Heart left ventricle (tissue), 16 donors: Measurements from ENCODE around the gene C11orf65. TPM values are rescaled to one million over a fixed set of nuclear protein-coding genes. Genes with fewer than 3 reads are reported as not detected.

Experiments used
- ATAC-seq, 4 donors: fragments of 200-7000 bp; cut with Tn5 transposase; one replicate each; pipeline ENCODE4 v1.9.1; 2020 to 2022; ENCODE audit warnings: moderate library complexity in 4 of 4, mild to moderate bottlenecking in 3 of 4, moderate number of reproducible peaks in 1 of 4
- DNase-seq, 5 donors: peaks; one replicate each; pipeline ENCODE4 v3.0.0-alpha.2; 2020
- H3K27ac ChIP-seq, 12 donors: fragments of 200-600 bp; sonication (generic) in 4 of 12; one replicate each; pipeline versions ENCODE4 v1.5.0 to v1.8.0; 2016 to 2022; ENCODE audit warnings: mild to moderate bottlenecking in 2 of 12
- H3K27me3 ChIP-seq, 9 donors: fragments of 200-600 bp; sonication (generic) in 2 of 9; one replicate each; pipeline versions ENCODE4 v1.5.1 to v1.8.0; 2016 to 2022; ENCODE audit warnings: mild to moderate bottlenecking in 3 of 9
- H3K36me3 ChIP-seq, 9 donors: fragments of 200-600 bp; sonication (generic) in 2 of 9; one replicate each; pipeline versions ENCODE4 v1.5.0 to v1.8.0; 2018 to 2022; ENCODE audit warnings: mild to moderate bottlenecking in 2 of 9
- H3K4me1 ChIP-seq, 12 donors: fragments of 200-600 bp; sonication (generic) in 4 of 12; one replicate each; pipeline versions ENCODE4 v1.5.0 to v1.8.0; 2016 to 2022; ENCODE audit warnings: mild to moderate bottlenecking in 3 of 12
- H3K4me3 ChIP-seq, 12 donors: fragments of 200-600 bp; sonication (generic) in 4 of 12; one replicate each; pipeline versions ENCODE4 v1.5.0 to v1.8.0; 2017 to 2022; ENCODE audit warnings: mild to moderate bottlenecking in 9 of 12, moderate library complexity in 4 of 12
- H3K9me3 ChIP-seq, 12 donors: fragments of 200-600 bp; sonication (generic) in 4 of 12; one replicate each; pipeline versions ENCODE4 v1.5.0 to v1.8.0; 2016 to 2022; ENCODE audit warnings: mild to moderate bottlenecking in 1 of 12
- POLR2A ChIP-seq, 2 donors: fragments of 450-650 bp; IDR thresholded peaks; one replicate each; pipeline ENCODE4 v1.6.1; 2017; ENCODE audit warnings: antibody characterized with exemption in 2 of 2, mild to moderate bottlenecking in 2 of 2, moderate library complexity in 2 of 2
- WGBS, 4 donors: extraction: QIAGEN DNeasy Blood & Tissue Kit in 2 of 4; methylation state at CpG; one replicate each; pipeline versions ENCODE4 v1.1.5 to v1.1.7; 2013 to 2018; 5-methylcytosine and 5-hydroxymethylcytosine counted together
- intact Hi-C, 10 donors: fragments of 100-400 bp; cut with DNase I; formaldehyde crosslinking; loops; one replicate each; pipeline versions ENCODE4 v1.11.1 to v1.14.2; 2022
- polyA plus RNA-seq, 2 donors: library from polyadenylated mRNA; stranded (reverse); fragments of 200-250 nt; gene quantifications; one replicate each; pipeline ENCODE4 v1.2.3, GENCODE V29; 2013
- total RNA-seq, 9 donors: library from RNA; depleted of rRNA in 2 of 9; stranded (reverse); fragments of >200 nt in 2 of 9; fragmentation: NEBNext Ultra II Directional in 3 of 9; extraction: Animal tissue kit (Norgen Biotek cat#: 25700) in 3 of 9; gene quantifications; one replicate each; pipeline versions ENCODE4 v1.1.0 to v1.2.4, GENCODE V29; 2016 to 2023
- TF ChIP-seq, protein P1 (sequence below), 12 donors: fragments of 200-600 bp; sonication (generic) in 4 of 12; IDR thresholded peaks; one replicate each; pipeline versions ENCODE4 v1.5.0 to v1.8.0; 2018 to 2022; ENCODE audit warnings: antibody characterized with exemption in 12 of 12, mild to moderate bottlenecking in 5 of 12
- donor health status: ischemic (EF 13 %, LVEDD 7.1; RV severe dilation, severe dysfunction).
- donor health status: healthy with polysubstance abuse.
- donor health status: DM: no; HTN: yes; CAD: no.
- donor health status: DM: no; HTN: no; CAD: no.
- donor health status: ischemic (EF 25% LVEDD 6.9; RV normal size, moderate dysfunction).
- donor health status: ischemic (EF 25% LVEDD 5.7; RV mildly dilated, moderate dysfunction).
- donor health status: healthy.
- donor health status: DM: yes; HTN: yes; CAD: no.
- donor health status: ischemic (EF 35%, LVEDD 5.7; RV mildly dilated, moderate dysfunction).
- donor health status: nonischemic (EF 11% LVEDD 7.7; RV severe dilation, severe dysfunction).
- donor health status: DM: yes; HTN: yes; CAD: no.
- donor health status: PGD.
- donor health status: ischemic (EF 29% LVEDD 5.4; RV normal size, mild dysfunction).
- donor health status: nonischemic (EF 23%, LVEDD 6.1; RV moderate dilation, normal function).

C11orf65 gene
- total and polyA plus RNA-seq, 11 donors, result 0.14 to 1.9 (median 0.76) TPM; not detected in 3

DNA sequence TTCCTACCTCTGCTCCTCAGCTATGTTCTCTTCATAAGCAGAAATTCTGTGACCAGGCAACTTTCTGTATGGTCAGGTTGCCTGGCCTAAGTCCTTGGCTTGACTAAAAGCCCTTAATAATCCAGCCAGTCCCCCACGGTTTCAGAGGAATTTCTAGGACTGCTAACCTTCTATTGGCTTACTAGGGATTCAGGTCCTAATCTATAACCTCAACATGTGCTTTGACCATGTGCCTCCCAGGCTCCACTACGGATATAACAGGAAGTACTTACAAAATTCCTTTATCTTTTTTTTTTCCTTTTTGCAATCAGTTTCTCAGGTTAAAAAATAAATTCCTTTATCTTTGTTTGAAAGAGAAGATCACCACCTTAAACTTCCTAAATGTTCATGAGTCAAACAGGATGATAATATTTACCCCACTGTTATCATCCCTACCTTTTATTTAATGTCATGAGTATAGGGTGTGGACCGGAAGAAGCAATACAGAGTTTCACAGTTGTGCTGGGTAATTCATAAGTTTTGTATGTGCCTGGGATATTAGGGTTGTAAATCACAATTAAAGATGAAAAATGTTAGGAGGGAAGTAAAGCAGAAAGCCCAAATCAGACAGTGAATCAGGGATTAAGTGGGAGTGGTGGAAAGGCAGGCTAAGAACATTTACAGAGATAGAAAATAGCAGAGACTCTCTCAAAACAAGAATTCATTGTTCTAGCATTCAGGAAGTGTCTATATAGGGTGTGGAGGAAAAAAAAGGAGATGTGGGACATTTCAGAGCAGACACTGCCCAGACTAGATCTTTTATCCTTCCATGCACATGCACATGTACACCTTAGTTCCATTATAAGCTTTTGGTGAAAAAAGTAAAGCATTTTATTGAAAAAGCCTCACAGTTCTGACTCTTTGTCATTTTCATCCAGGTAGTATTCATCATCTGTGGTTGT is 41.6 kb upstream of the C11orf65 start:
- Histone ChIP-seq H3K27ac (no peak overlapping the region), H3K27me3 (no peaks in the 10 kb centered on the region), H3K36me3 (no peaks in the 10 kb centered on the region), H3K9me3 (no peaks in the 10 kb centered on the region), H3K4me1 (no peaks in the 10 kb centered on the region), H3K4me3 (no peak overlapping the region)
- TF ChIP-seq POLR2A (IDR thresholded peaks at IDR 0.05), result no peak
- TF ChIP-seq, protein P1, sequence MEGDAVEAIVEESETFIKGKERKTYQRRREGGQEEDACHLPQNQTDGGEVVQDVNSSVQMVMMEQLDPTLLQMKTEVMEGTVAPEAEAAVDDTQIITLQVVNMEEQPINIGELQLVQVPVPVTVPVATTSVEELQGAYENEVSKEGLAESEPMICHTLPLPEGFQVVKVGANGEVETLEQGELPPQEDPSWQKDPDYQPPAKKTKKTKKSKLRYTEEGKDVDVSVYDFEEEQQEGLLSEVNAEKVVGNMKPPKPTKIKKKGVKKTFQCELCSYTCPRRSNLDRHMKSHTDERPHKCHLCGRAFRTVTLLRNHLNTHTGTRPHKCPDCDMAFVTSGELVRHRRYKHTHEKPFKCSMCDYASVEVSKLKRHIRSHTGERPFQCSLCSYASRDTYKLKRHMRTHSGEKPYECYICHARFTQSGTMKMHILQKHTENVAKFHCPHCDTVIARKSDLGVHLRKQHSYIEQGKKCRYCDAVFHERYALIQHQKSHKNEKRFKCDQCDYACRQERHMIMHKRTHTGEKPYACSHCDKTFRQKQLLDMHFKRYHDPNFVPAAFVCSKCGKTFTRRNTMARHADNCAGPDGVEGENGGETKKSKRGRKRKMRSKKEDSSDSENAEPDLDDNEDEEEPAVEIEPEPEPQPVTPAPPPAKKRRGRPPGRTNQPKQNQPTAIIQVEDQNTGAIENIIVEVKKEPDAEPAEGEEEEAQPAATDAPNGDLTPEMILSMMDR (IDR thresholded peaks at IDR 0.05), result no peak
- intact Hi-C loops, result loop anchor here in 2 of 10 donors (2.0 to 10.0 kb wide), 2 partner anchors 28 to 136 kb away; no protein-coding TSS in a partner anchor
- DNase-seq (no peak), ATAC-seq (no peak)
- WGBS, 4 donors, result 57 to 65% (median 62%) methylated on average over 3 of the region's 3 CpGs

DNA sequence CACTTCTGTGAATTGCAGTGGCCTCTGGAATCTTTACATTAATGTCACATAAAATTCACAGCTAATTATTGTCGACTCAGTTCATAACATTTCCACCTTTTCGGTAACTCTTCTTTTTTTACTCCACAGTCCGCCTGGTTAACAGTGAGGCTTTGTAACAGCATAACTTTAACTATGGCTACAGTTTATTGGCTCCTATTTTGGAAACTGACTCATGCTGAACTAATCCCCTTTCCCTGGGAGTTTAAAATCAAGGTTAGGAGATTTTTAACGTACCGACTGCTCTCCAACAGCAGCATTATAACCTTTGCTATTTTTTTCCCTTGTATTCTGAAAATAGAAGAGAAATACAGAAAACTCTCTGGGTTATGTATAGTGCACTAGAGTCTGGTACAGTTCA is 34.1 kb upstream of the C11orf65 start:
- no peaks in the 10 kb centered on the region for H3K27me3 ChIP-seq
- intact Hi-C loops, result loop anchor here in 1 of 10 donors (10.0 kb wide), 1 partner anchor 143 kb away; no protein-coding TSS in a partner anchor
- WGBS, 4 donors, result 65 to 74% (median 66%) methylated on average over 5 of the region's 5 CpGs
- H3K36me3 ChIP-seq, result no peaks in the 10 kb centered on the region
- ATAC-seq (no peak), DNase-seq (no peak)
- peaks cover 0 to 12% (median 5%) of the 10 kb centered on the region in 12 donors for H3K4me1 ChIP-seq
- TF ChIP-seq, protein P1 (IDR thresholded peaks at IDR 0.05), result no peak
- TF ChIP-seq POLR2A (IDR thresholded peaks at IDR 0.05), result no peak
- H3K9me3 ChIP-seq, result no peaks in the 10 kb centered on the region
- H3K27ac ChIP-seq, result no peak overlapping the region
- no peak overlapping the region for H3K4me3 ChIP-seq

DNA sequence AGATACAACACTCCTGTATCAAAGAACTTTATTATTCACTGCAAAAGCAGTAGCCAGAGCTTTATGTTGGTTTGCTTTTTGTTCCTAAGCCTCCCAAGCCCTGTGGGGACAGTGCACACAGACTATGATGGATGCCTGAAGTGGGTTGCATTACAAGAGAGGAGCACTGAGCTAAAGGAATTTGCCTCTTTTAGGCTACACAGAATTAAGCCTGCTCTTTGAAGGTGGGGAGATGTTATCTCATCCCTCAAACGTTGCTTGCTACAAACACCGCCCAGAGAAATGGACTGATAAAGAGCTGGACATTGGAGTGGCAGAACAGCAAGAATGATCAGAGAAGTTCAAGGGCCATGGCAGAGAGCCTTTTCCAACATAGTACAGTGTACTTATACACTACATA is 33.4 kb upstream of the C11orf65 start:
- WGBS, 4 donors, result 53 to 60% (median 57%) methylated on average over 2 of the region's 2 CpGs
- intact Hi-C loops, result loop anchor here in 1 of 10 donors (10.0 kb wide), 1 partner anchor 144 kb away; no protein-coding TSS in a partner anchor
- TF ChIP-seq POLR2A (IDR thresholded peaks at IDR 0.05), result no peak
- TF ChIP-seq, protein P1 (IDR thresholded peaks at IDR 0.05), result no peak
- no peak for ATAC-seq
- H3K9me3 ChIP-seq, result no peaks in the 10 kb centered on the region
- H3K36me3 ChIP-seq, result no peaks in the 10 kb centered on the region
- DNase-seq, result no peak
- no peak overlapping the region for H3K4me3 ChIP-seq
- H3K27me3 ChIP-seq, result no peaks in the 10 kb centered on the region
- H3K27ac ChIP-seq, result no peak overlapping the region
- peaks cover 0 to 12% (median 5%) of the 10 kb centered on the region in 12 donors for H3K4me1 ChIP-seq

DNA sequence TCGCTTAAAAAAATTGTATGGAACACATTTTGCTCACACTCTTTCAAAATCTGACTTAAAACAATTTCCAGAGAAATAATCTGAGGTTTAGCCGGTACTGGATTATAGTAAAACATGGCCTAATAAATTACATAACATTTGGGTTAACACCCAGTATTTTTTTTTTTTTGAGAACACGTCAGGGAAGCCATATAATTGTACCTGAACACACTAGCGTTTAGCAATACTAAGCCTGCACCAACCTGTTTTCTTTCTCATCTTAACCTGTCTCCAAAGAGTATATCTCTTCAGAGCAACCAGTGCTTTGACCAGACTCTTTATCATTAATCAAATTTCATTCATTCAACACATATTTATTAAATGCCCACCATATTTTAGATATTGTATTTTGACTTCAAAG is 32.8 kb upstream of the C11orf65 start:
- intact Hi-C loops, result loop anchor here in 1 of 10 donors (10.0 kb wide), 1 partner anchor 145 kb away; no protein-coding TSS in a partner anchor
- TF ChIP-seq POLR2A (IDR thresholded peaks at IDR 0.05), result no peak
- TF ChIP-seq, protein P1 (IDR thresholded peaks at IDR 0.05), result no peak
- Histone ChIP-seq H3K4me1 (peaks cover 0 to 12% (median 5%) of the 10 kb centered on the region in 12 donors), H3K36me3 (no peaks in the 10 kb centered on the region), H3K27me3 (no peaks in the 10 kb centered on the region), H3K27ac (no peak overlapping the region), H3K4me3 (no peak overlapping the region), H3K9me3 (no peaks in the 10 kb centered on the region)
- no peak for DNase-seq
- WGBS, 4 donors, result 94 to 98% (median 97%) methylated on average over 4 of the region's 4 CpGs
- ATAC-seq, result no peak
